Vagina (tissue), 2 donors: ENCODE measurements around the gene MTCP1. TPM values are rescaled to one million over a fixed set of nuclear protein-coding genes. Genes with fewer than 3 reads are reported as not detected.

Experiments
- DNase-seq, 2 donors: peaks; one replicate each; pipeline ENCODE4 v3.0.0-alpha.2; 2017; ENCODE audit errors: extremely low spot score in 2 of 2
- H3K27ac ChIP-seq: fragments of 200-600 bp; sonication (generic); one replicate; pipeline ENCODE4 v1.5.1; 2019
- H3K27me3 ChIP-seq: fragments of 200-600 bp; sonication (generic); one replicate; pipeline ENCODE4 v1.5.1; 2019
- H3K36me3 ChIP-seq, 2 donors: fragments of 200-600 bp; sonication (generic); one replicate each; pipeline ENCODE4 v1.5.1; 2017 to 2019
- H3K4me1 ChIP-seq: fragments of 200-600 bp; sonication (generic); one replicate; pipeline ENCODE4 v1.5.1; 2019
- H3K4me3 ChIP-seq, 2 donors: fragments of 200-600 bp; sonication (generic); 1 replicate in 1 of 2; 2 replicates in 1 of 2; pipeline ENCODE4 v1.5.1; 2016 to 2019
- H3K9me3 ChIP-seq: fragments of 200-600 bp; sonication (generic); one replicate; pipeline ENCODE4 v1.5.1; 2019
- CTCF ChIP-seq, 3 experiments: fragments of 450-650 bp in 2 of 3; fragments of 200-600 bp in 1 of 3; sonication (generic) in 1 of 3; IDR thresholded peaks; one replicate each; pipeline ENCODE4 v1.5.1; 2017 to 2019; ENCODE audit warnings: antibody characterized with exemption in 3 of 3, mild to moderate bottlenecking in 2 of 3, moderate library complexity in 2 of 3
- POLR2A ChIP-seq, 2 donors: fragments of 450-650 bp; IDR thresholded peaks; one replicate each; pipeline ENCODE4 v1.6.1; 2017; ENCODE audit warnings: antibody characterized with exemption in 2 of 2, mild to moderate bottlenecking in 2 of 2, moderate library complexity in 2 of 2
- POLR2AphosphoS5 ChIP-seq, 2 donors: sonication (generic); formaldehyde crosslinking; IDR thresholded peaks; one replicate each; pipeline ENCODE4 v1.9.0; 2017; ENCODE audit warnings: antibody characterized with exemption in 2 of 2, mild to moderate bottlenecking in 2 of 2, low read depth in 1 of 2; ENCODE audit not compliant: insufficient read depth in 1 of 2
- intact Hi-C: fragments of 100-400 bp; cut with DNase I; formaldehyde crosslinking; loops from one replicate; pipeline ENCODE4 v1.15.1; 2023
- total RNA-seq: library from RNA; depleted of rRNA; stranded (reverse); fragments of >200 nt; gene quantifications from one replicate; pipeline ENCODE4 v1.2.3, GENCODE V29; 2016

MTCP1 gene
- total RNA-seq, 1 donor from 2014 or later = 6.9 TPM

- peaks cover 13% of the 10 kb centered on the region for H3K4me1 ChIP-seq
- no peak overlapping the region for H3K27ac ChIP-seq
- no peak overlapping the region for H3K4me3 ChIP-seq
- no peak for TF ChIP-seq POLR2A (IDR thresholded peaks at IDR 0.05)
- TF ChIP-seq POLR2AphosphoS5 (IDR thresholded peaks at IDR 0.05; ENCODE audit: insufficient read depth in 1 of 2, low read depth in 1 of 2) = no peak
- TF ChIP-seq CTCF (IDR thresholded peaks at IDR 0.05) = no peak
- intact Hi-C loops = no loop called here
- DNase-seq = no peak
- H3K27me3 ChIP-seq = no peaks in the 10 kb centered on the region
- no peaks in the 10 kb centered on the region for H3K9me3 ChIP-seq
- no peaks in the 10 kb centered on the region for H3K36me3 ChIP-seq
Measured at GRCh38 chrX:155065035-155065734, 5.8 kb downstream of the MTCP1 start.

GRCh38 chrX:155061760-155062159 is 9.2 kb downstream of the MTCP1 start:
- Histone ChIP-seq H3K9me3 (no peaks in the 10 kb centered on the region), H3K36me3 (no peaks in the 10 kb centered on the region), H3K4me3 (no peak overlapping the region), H3K27ac (no peak overlapping the region), H3K4me1 (no peaks in the 10 kb centered on the region), H3K27me3 (no peaks in the 10 kb centered on the region)
- no peak for TF ChIP-seq CTCF (IDR thresholded peaks at IDR 0.05)
- no peak for TF ChIP-seq POLR2AphosphoS5 (IDR thresholded peaks at IDR 0.05; ENCODE audit: insufficient read depth in 1 of 2, low read depth in 1 of 2)
- TF ChIP-seq POLR2A (IDR thresholded peaks at IDR 0.05) = no peak
- intact Hi-C loops = no loop called here
- no peak for DNase-seq

DNA sequence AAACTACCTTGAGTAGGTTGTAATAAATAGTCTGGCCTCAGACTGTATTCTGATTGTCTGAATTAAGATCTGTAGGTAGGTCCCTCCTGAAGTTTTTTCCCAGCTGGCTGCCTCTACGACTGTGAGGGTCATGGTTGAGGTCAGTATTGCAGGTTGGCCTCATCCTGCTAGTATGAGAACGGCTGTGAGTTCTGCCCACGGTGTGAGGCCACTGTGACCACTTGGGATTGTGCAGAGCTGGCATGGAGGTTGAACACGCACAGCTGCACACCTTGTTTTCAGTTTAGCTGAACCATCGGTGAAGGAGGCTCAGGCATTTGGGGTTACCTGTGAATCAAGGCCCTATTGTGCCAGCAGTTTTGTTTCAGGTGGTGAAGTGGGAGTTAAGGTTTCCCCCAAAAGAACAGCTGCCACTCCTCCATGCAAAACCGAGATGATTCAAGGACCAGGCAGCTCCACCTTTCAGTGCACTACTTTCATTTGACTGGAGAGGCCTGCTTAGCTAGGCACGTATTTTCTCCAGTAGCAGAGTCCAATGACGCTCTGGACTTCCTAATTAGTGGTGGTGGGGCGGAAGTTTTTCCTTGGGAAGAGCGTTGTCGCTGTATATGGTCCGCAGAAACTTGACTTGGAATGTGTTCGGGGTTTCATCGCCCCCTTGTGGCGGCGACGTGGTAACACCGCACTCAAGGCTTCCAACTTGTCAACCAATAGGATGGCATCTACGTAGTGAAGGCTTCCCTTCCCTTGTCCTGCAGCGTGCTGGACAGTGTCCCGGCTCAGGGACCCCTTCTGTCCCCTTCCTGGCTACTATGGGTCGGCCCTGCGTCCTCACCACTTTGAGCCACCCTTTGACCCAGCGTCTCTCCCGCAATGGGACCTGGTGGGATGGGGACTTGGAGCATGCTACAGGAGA is 13.8 kb downstream of the MTCP1 start:
- Histone ChIP-seq H3K4me1 (no peaks in the 10 kb centered on the region), H3K36me3 (no peaks in the 10 kb centered on the region), H3K27ac (peak overlapping the region; percentile 20), H3K9me3 (no peaks in the 10 kb centered on the region), H3K27me3 (no peaks in the 10 kb centered on the region), H3K4me3 (no peak overlapping the region)
- TF ChIP-seq CTCF (IDR thresholded peaks at IDR 0.05) (peak; percentile 26 to 81 (median 58)), POLR2A (IDR thresholded peaks at IDR 0.05) (no peak)
- intact Hi-C loops = loop anchor here (10.0 kb wide), 1 partner anchor 72 kb away; no protein-coding TSS in a partner anchor
- no peak for DNase-seq

DNA sequence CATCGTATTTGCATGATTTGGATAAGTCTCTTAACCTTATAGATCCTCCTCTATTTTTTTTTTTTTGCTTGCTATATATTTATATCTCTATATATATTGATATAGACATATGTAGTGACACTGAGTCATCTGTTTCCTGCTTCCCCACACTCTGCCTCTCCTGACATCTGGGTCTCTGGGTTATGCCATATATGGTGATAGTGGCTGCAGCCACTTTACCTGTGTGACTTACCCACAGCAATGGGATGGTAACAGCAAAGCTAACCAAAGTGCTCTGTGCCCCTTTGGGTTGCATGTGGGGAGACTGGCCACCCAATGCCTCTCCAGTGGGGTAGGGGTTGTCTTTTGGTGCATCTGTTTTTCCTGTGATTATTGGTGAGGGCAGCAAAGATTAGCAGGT is 14.5 kb downstream of the MTCP1 start:
- no peak for TF ChIP-seq CTCF (IDR thresholded peaks at IDR 0.05)
- no peak for TF ChIP-seq POLR2A (IDR thresholded peaks at IDR 0.05)
- TF ChIP-seq POLR2AphosphoS5 (IDR thresholded peaks at IDR 0.05; ENCODE audit: insufficient read depth in 1 of 2, low read depth in 1 of 2) = no peak
- Histone ChIP-seq H3K27me3 (no peaks in the 10 kb centered on the region), H3K9me3 (no peaks in the 10 kb centered on the region), H3K4me1 (no peaks in the 10 kb centered on the region), H3K27ac (no peak overlapping the region), H3K4me3 (no peak overlapping the region), H3K36me3 (no peaks in the 10 kb centered on the region)
- intact Hi-C loops = loop anchor here (10.0 kb wide), 1 partner anchor 72 kb away; no protein-coding TSS in a partner anchor
- no peak for DNase-seq
